HepG2 (cell line): ENCODE results near the gene GTPBP6. TPM values are rescaled to one million over a fixed set of nuclear protein-coding genes. Genes with fewer than 3 reads are reported as not detected.

Source experiments
- CAMTA2 ChIP-seq: sonication (generic); formaldehyde crosslinking; IDR thresholded peaks from 2 replicates; pipeline ENCODE4 v1.4.0; 2020; ENCODE audit warnings: mild to moderate bottlenecking, missing genetic modification reagents, borderline replicate concordance
- CHD4 ChIP-seq: fragments of 200-600 bp; sonication (generic); IDR thresholded peaks from 2 replicates; pipeline ENCODE4 v1.7.0; 2017; ENCODE audit warnings: mild to moderate bottlenecking, low read length, borderline replicate concordance
- JUND ChIP-seq: sonication (generic); formaldehyde crosslinking; IDR thresholded peaks from 2 replicates; pipeline ENCODE4 v1.8.0; 2022; ENCODE audit warnings: mild to moderate bottlenecking, missing genetic modification reagents
- MAZ ChIP-seq, 2 experiments: sonication (generic) in 1 of 2; formaldehyde crosslinking in 1 of 2; IDR thresholded peaks; 2 replicates each; pipeline versions ENCODE4 v1.5.0 to v1.6.1; 2012 to 2020; ENCODE audit warnings: low read depth in 2 of 2, mild to moderate bottlenecking in 2 of 2, borderline replicate concordance in 1 of 2, improper control_type of control experiment in 1 of 2, low read length in 1 of 2, missing genetic modification reagents in 1 of 2, moderate library complexity in 1 of 2
- MED1 ChIP-seq: sonication (generic); formaldehyde crosslinking; IDR thresholded peaks from 2 replicates; pipeline ENCODE4 v1.4.0; 2020; ENCODE audit warnings: missing genetic modification reagents
- NFE2L2 ChIP-seq: fragments of 150-350 bp; IDR thresholded peaks from 2 replicates; pipeline ENCODE4 v1.6.1; 2014; ENCODE audit warnings: low read length
- POLR2A ChIP-seq, 2 experiments: IDR thresholded peaks; 2 replicates each; pipeline ENCODE4 v1.6.1; 2011; ENCODE audit warnings: low read depth in 2 of 2, low read length in 2 of 2, mild to moderate bottlenecking in 1 of 2, moderate library complexity in 1 of 2; ENCODE audit not compliant: insufficient read depth in 1 of 2
- RXRB ChIP-seq: IDR thresholded peaks from 2 replicates; pipeline ENCODE4 v1.6.1; 2016; ENCODE audit warnings: borderline replicate concordance, missing genetic modification reagents, missing compliant biosample characterization
- SAP130 ChIP-seq: IDR thresholded peaks from 2 replicates; pipeline ENCODE4 v1.6.1; 2016; ENCODE audit warnings: low read depth
- SMAD3 ChIP-seq: sonication (generic); formaldehyde crosslinking; IDR thresholded peaks from 2 replicates; pipeline ENCODE4 v1.4.0; 2020; ENCODE audit warnings: missing genetic modification reagents
- SMC3 ChIP-seq: IDR thresholded peaks from 2 replicates; pipeline ENCODE4 v1.6.1; 2011; ENCODE audit warnings: low read length, improper control_type of control experiment
- SOX13 ChIP-seq, 3 experiments: fragments of 450-650 bp in 1 of 3; sonication (generic) in 1 of 3; formaldehyde crosslinking in 1 of 3; IDR thresholded peaks in 2 of 3; conservative IDR thresholded peaks in 1 of 3; 2 replicates each; pipeline versions ENCODE4 v1.5.0 to v1.6.1; 2016 to 2020; ENCODE audit warnings: antibody characterized with exemption in 1 of 3, mild to moderate bottlenecking in 1 of 3, missing compliant biosample characterization in 1 of 3, missing genetic modification reagents in 1 of 3, moderate library complexity in 1 of 3
- SRF ChIP-seq: IDR thresholded peaks from 2 replicates; pipeline ENCODE4 v1.6.1; 2011; ENCODE audit warnings: mild to moderate bottlenecking, low read depth, low read length, moderate library complexity
- SRY ChIP-seq: sonication (generic); formaldehyde crosslinking; IDR thresholded peaks from 2 replicates; pipeline ENCODE4 v1.8.0; 2022; ENCODE audit warnings: mild to moderate bottlenecking, missing genetic modification reagents
- ZBED4 ChIP-seq: sonication (generic); formaldehyde crosslinking; IDR thresholded peaks from 2 replicates; pipeline ENCODE4 v1.4.0; 2020; ENCODE audit warnings: missing genetic modification reagents, borderline replicate concordance
- ZNF235 ChIP-seq: sonication (generic); formaldehyde crosslinking; IDR thresholded peaks from 2 replicates; pipeline ENCODE4 v1.8.1; 2023; ENCODE audit warnings: mild to moderate bottlenecking, missing genetic modification reagents, borderline replicate concordance
- ZNF598 ChIP-seq: sonication (generic); formaldehyde crosslinking; IDR thresholded peaks from 2 replicates; pipeline ENCODE4 v1.5.1; 2020; ENCODE audit warnings: mild to moderate bottlenecking, missing genetic modification reagents, borderline replicate concordance
- ZNF687 ChIP-seq: sonication (generic); formaldehyde crosslinking; IDR thresholded peaks from 2 replicates; pipeline ENCODE4 v1.5.1; 2020; ENCODE audit warnings: mild to moderate bottlenecking, missing genetic modification reagents, moderate library complexity
- polyA plus RNA-seq, 8 experiments: library from polyadenylated mRNA; depleted of rRNA in 3 of 8; stranded (reverse) in 7 of 8; unstranded in 1 of 8; fragments of >200 nt; fragmentation: Illumina TruSeq in 4 of 8; extraction: Trizol in 4 of 8; gene quantifications; 2 replicates each; pipeline versions ENCODE4 v1.2.1 to v1.2.3, GENCODE V29; 2011 to 2016; ENCODE audit warnings: low read depth in 4 of 8, missing spikeins in 1 of 8, mixed read lengths in 1 of 8; ENCODE audit not compliant: insufficient read depth in 1 of 8
- total RNA-seq, 5 experiments: library from RNA; depleted of rRNA; stranded (reverse); fragments of >200 nt; fragmentation: Illumina TruSeq; extraction: Trizol; gene quantifications; 2 replicates each; pipeline ENCODE4 v1.2.3, GENCODE V29; 2016; ENCODE audit warnings: low read depth in 1 of 5
- TF ChIP-seq, protein P1 (sequence below): IDR thresholded peaks from 2 replicates; pipeline ENCODE4 v1.6.1; 2018; ENCODE audit warnings: missing genetic modification reagents, mild to moderate bottlenecking, missing compliant biosample characterization

Gene GTPBP6
- total and polyA plus RNA-seq, 2 of the 13 experiments (the other 11 are each of a cell fraction or from before 2014, with no cell fraction given), result 20.2 to 39.6 TPM

GRCh38 chrX:261167-261918, 57.3 kb downstream of the GTPBP6 start (continued):
- TF ChIP-seq SOX13 (IDR thresholded peaks at IDR 0.05) (no peak), SOX13 (CRISPR knock-in tag; conservative IDR thresholded peaks at IDR 0.05 in 1 of 2, IDR thresholded peaks at IDR 0.05 in 1 of 2) (peak in 1 of 2 experiments; percentile 49; a peak in 2 of 4 replicates), NFE2L2 (no peak), JUND (no peak), ZBED4 (CRISPR knock-in tag) (no peak), SAP130 (CRISPR knock-in tag) (peak; percentile 76), SMAD3 (CRISPR knock-in tag) (peak; percentile 10; the same call in 1 of the 2 replicates), SRF (no peak), MAZ (IDR thresholded peaks at IDR 0.05; ENCODE audit: borderline replicate concordance, low read depth, low read length) (no peak), MAZ (CRISPR knock-in tag; IDR thresholded peaks at IDR 0.05; ENCODE audit: low read depth) (peak; percentile 34; the same call in 1 of the 2 replicates), ZNF598 (CRISPR knock-in tag) (peak; percentile 52; the same call in 1 of the 2 replicates), MED1 (CRISPR knock-in tag) (peak; percentile 64), CAMTA2 (no peak), SRY (CRISPR knock-in tag) (0 out of 2 replicates have a peak, but pooled peaks have one; percentile 72), CHD4 (no peak), RXRB (CRISPR knock-in tag) (peak; percentile 47), SMC3 (no peak), ZNF235 (CRISPR knock-in tag) (0 out of 2 replicates have a peak, but pooled peaks have one; percentile 60), ZNF687 (peak; percentile 90), POLR2A (IDR thresholded peaks at IDR 0.05; ENCODE audit: insufficient read depth in 1 of 2, low read depth in 2 of 2, low read length in 2 of 2) (peak in 1 of 2 experiments; percentile 20; a peak in 1 of 4 replicates)
- TF ChIP-seq, protein P1, sequence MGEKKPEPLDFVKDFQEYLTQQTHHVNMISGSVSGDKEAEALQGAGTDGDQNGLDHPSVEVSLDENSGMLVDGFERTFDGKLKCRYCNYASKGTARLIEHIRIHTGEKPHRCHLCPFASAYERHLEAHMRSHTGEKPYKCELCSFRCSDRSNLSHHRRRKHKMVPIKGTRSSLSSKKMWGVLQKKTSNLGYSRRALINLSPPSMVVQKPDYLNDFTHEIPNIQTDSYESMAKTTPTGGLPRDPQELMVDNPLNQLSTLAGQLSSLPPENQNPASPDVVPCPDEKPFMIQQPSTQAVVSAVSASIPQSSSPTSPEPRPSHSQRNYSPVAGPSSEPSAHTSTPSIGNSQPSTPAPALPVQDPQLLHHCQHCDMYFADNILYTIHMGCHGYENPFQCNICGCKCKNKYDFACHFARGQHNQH (CRISPR knock-in tag), result 0 out of 2 replicates have a peak, but pooled peaks have one; percentile 33
